Measurements from ENCODE around the gene OR52B6.
"Not testable (repeated sequence)": the region's sequence is repeated elsewhere in the genome, so short reads cannot be mapped to it uniquely, and the experiment has no call there.

OR52B6 gene

GRCh38 chr11:5596607-5597201, 16.0 kb downstream of the OR52B6 start, which contains the start of gene TRIM6:
Gene TRIM6, plus strand, starts transcription at chr11:5596637. Its CDS starts 261 bp downstream, at chr11:5596898.
- DNase-seq = peak; percentile 24 to 25

GRCh38 chr11:5597953-5598352, 17.3 kb downstream of the OR52B6 start:
- DNase-seq = no peak

GRCh38 chr11:5600374-5600851, 19.7 kb downstream of the OR52B6 start:
- peak; percentile 52 to 63 for DNase-seq

- DNase-seq = not testable (repeated sequence)
Measured at GRCh38 chr11:5602791-5603190, 22.1 kb downstream of the OR52B6 start.

GRCh38 chr11:5603326-5603725, 22.6 kb downstream of the OR52B6 start:
- no peak for DNase-seq

- DNase-seq = no peak
Measured at GRCh38 chr11:5604896-5605295, 24.2 kb downstream of the OR52B6 start.

GRCh38 chr11:5605849-5606248, 25.2 kb downstream of the OR52B6 start:
- no peak for DNase-seq

- no peak for DNase-seq
Measured at GRCh38 chr11:5608808-5609207, 28.1 kb downstream of the OR52B6 start.

GRCh38 chr11:5610446-5610845, 29.8 kb downstream of the OR52B6 start:
- no peak for DNase-seq

- no peak for DNase-seq
Measured at GRCh38 chr11:5611627-5612026, 30.9 kb downstream of the OR52B6 start.

GRCh38 chr11:5618807-5619206, 38.1 kb downstream of the OR52B6 start:
- no peak for DNase-seq

GRCh38 chr11:5620651-5621521, 40.2 kb downstream of the OR52B6 start:
- DNase-seq = no peak

GRCh38 chr11:5621580-5621979, 40.9 kb downstream of the OR52B6 start:
- no peak for DNase-seq

GRCh38 chr11:5622802-5623201, 42.1 kb downstream of the OR52B6 start:
- no peak for DNase-seq

- DNase-seq = peak; percentile 62 to 65
Measured at GRCh38 chr11:5624489-5625279, 44.0 kb downstream of the OR52B6 start, which contains the start of gene TRIM34. Gene TRIM34, plus strand, starts transcription at chr11:5625001. Its CDS starts 7,331 bp downstream, at chr11:5632332.

GRCh38 chr11:5625281-5625680, 44.6 kb downstream of the OR52B6 start:
- no peak for DNase-seq

GRCh38 chr11:5626196-5626595, 45.5 kb downstream of the OR52B6 start:
- no peak for DNase-seq

- no peak for DNase-seq
Measured at GRCh38 chr11:5631417-5631816, 50.7 kb downstream of the OR52B6 start.
